H1 (cell line): ENCODE data around the gene AGT. TPM values are rescaled to one million over a fixed set of nuclear protein-coding genes. Genes with fewer than 3 reads are reported as not detected.

Experiments
- TCF12 ChIP-seq: IDR thresholded peaks from 2 replicates; pipeline ENCODE4 v1.6.1; 2011; ENCODE audit warnings: low read depth, mild to moderate bottlenecking, low read length
- polyA plus RNA-seq, 7 experiments: library from polyadenylated mRNA; depleted of rRNA in 3 of 7; stranded (reverse) in 5 of 7; unstranded in 2 of 7; fragments of >200 nt in 5 of 7; fragments of 200-250 nt in 2 of 7; gene quantifications; 1 replicate in 5 of 7; 2 replicates in 1 of 7; 4 replicates in 1 of 7; pipeline versions ENCODE4 v1.2.1 to v1.2.3, GENCODE V29; 2011 to 2013; ENCODE audit warnings: missing spikeins in 2 of 7, mixed read lengths in 2 of 7
- total RNA-seq: library from RNA; stranded (reverse); fragmentation: NEBNext Ultra II Directional; extraction: Animal tissue kit (Norgen Biotek cat#: 25700); gene quantifications from 2 replicates; pipeline ENCODE4 v1.2.1, GENCODE V29; 2021

Gene AGT
- total and polyA plus RNA-seq, 2 of the 8 experiments (the other 6 are each of a cell fraction or from before 2014, with no cell fraction given): 0.20 TPM; not detected in 1

- TF ChIP-seq TCF12: no peak
Observed at GRCh38 chr1:230747127-230747730, 33.3 kb upstream of the AGT start, which contains the start of gene CAPN9 (continued).
